Heart left ventricle (tissue), 16 donors: ENCODE measurements around the gene CSRP3. TPM values are rescaled to one million over a fixed set of nuclear protein-coding genes. Genes with fewer than 3 reads are reported as not detected.
A peak's percentile ranks its signal among the peaks of the same experiment; 100 is the strongest.

Experiments used
- ATAC-seq, 4 donors: fragments of 200-7000 bp; cut with Tn5 transposase; one replicate each; pipeline ENCODE4 v1.9.1; 2020 to 2022; ENCODE audit warnings: moderate library complexity in 4 of 4, mild to moderate bottlenecking in 3 of 4, moderate number of reproducible peaks in 1 of 4
- DNase-seq, 5 donors: peaks; one replicate each; pipeline ENCODE4 v3.0.0-alpha.2; 2020
- H3K27ac ChIP-seq, 12 donors: fragments of 200-600 bp; sonication (generic) in 4 of 12; one replicate each; pipeline versions ENCODE4 v1.5.0 to v1.8.0; 2016 to 2022; ENCODE audit warnings: mild to moderate bottlenecking in 2 of 12
- H3K27me3 ChIP-seq, 9 donors: fragments of 200-600 bp; sonication (generic) in 2 of 9; one replicate each; pipeline versions ENCODE4 v1.5.1 to v1.8.0; 2016 to 2022; ENCODE audit warnings: mild to moderate bottlenecking in 3 of 9
- H3K36me3 ChIP-seq, 9 donors: fragments of 200-600 bp; sonication (generic) in 2 of 9; one replicate each; pipeline versions ENCODE4 v1.5.0 to v1.8.0; 2018 to 2022; ENCODE audit warnings: mild to moderate bottlenecking in 2 of 9
- H3K4me1 ChIP-seq, 12 donors: fragments of 200-600 bp; sonication (generic) in 4 of 12; one replicate each; pipeline versions ENCODE4 v1.5.0 to v1.8.0; 2016 to 2022; ENCODE audit warnings: mild to moderate bottlenecking in 3 of 12
- H3K4me3 ChIP-seq, 12 donors: fragments of 200-600 bp; sonication (generic) in 4 of 12; one replicate each; pipeline versions ENCODE4 v1.5.0 to v1.8.0; 2017 to 2022; ENCODE audit warnings: mild to moderate bottlenecking in 9 of 12, moderate library complexity in 4 of 12
- H3K9me3 ChIP-seq, 12 donors: fragments of 200-600 bp; sonication (generic) in 4 of 12; one replicate each; pipeline versions ENCODE4 v1.5.0 to v1.8.0; 2016 to 2022; ENCODE audit warnings: mild to moderate bottlenecking in 1 of 12
- CTCF ChIP-seq, 12 donors: fragments of 200-600 bp; sonication (generic) in 4 of 12; IDR thresholded peaks; one replicate each; pipeline versions ENCODE4 v1.5.0 to v1.8.0; 2018 to 2022; ENCODE audit warnings: antibody characterized with exemption in 12 of 12, mild to moderate bottlenecking in 5 of 12
- POLR2A ChIP-seq, 2 donors: fragments of 450-650 bp; IDR thresholded peaks; one replicate each; pipeline ENCODE4 v1.6.1; 2017; ENCODE audit warnings: antibody characterized with exemption in 2 of 2, mild to moderate bottlenecking in 2 of 2, moderate library complexity in 2 of 2
- WGBS, 4 donors: extraction: QIAGEN DNeasy Blood & Tissue Kit in 2 of 4; methylation state at CpG; one replicate each; pipeline versions ENCODE4 v1.1.5 to v1.1.7; 2013 to 2018; 5-methylcytosine and 5-hydroxymethylcytosine counted together
- intact Hi-C, 10 donors: fragments of 100-400 bp; cut with DNase I; formaldehyde crosslinking; loops; one replicate each; pipeline versions ENCODE4 v1.11.1 to v1.14.2; 2022
- polyA plus RNA-seq, 2 donors: library from polyadenylated mRNA; stranded (reverse); fragments of 200-250 nt; gene quantifications; one replicate each; pipeline ENCODE4 v1.2.3, GENCODE V29; 2013
- total RNA-seq, 9 donors: library from RNA; depleted of rRNA in 2 of 9; stranded (reverse); fragments of >200 nt in 2 of 9; fragmentation: NEBNext Ultra II Directional in 3 of 9; extraction: Animal tissue kit (Norgen Biotek cat#: 25700) in 3 of 9; gene quantifications; one replicate each; pipeline versions ENCODE4 v1.1.0 to v1.2.4, GENCODE V29; 2016 to 2023
- donor health status: ischemic (EF 13 %, LVEDD 7.1; RV severe dilation, severe dysfunction).
- donor health status: healthy with polysubstance abuse.
- donor health status: DM: no; HTN: yes; CAD: no.
- donor health status: DM: no; HTN: no; CAD: no.
- donor health status: ischemic (EF 25% LVEDD 6.9; RV normal size, moderate dysfunction).
- donor health status: ischemic (EF 25% LVEDD 5.7; RV mildly dilated, moderate dysfunction).
- donor health status: healthy.
- donor health status: DM: yes; HTN: yes; CAD: no.
- donor health status: ischemic (EF 35%, LVEDD 5.7; RV mildly dilated, moderate dysfunction).
- donor health status: nonischemic (EF 11% LVEDD 7.7; RV severe dilation, severe dysfunction).
- donor health status: DM: yes; HTN: yes; CAD: no.
- donor health status: PGD.
- donor health status: ischemic (EF 29% LVEDD 5.4; RV normal size, mild dysfunction).
- donor health status: nonischemic (EF 23%, LVEDD 6.1; RV moderate dilation, normal function).

Gene CSRP3
- total and polyA plus RNA-seq, 11 donors, result 988 to 3,521 (median 2,178) TPM

GRCh38 chr11:19220903-19221724 is 19.3 kb upstream of the CSRP3 start:
- ATAC-seq (peak in 1 of 4 donors; percentile 5), DNase-seq (peak in 2 of 5 donors; percentile 36 to 47)
- TF ChIP-seq CTCF (IDR thresholded peaks at IDR 0.05) (no peak), POLR2A (IDR thresholded peaks at IDR 0.05) (no peak)
- peak overlapping the region in 8 of 12 donors; percentile 7 to 64 (median 37) for H3K27ac ChIP-seq
- no peak overlapping the region for H3K4me3 ChIP-seq
- peaks cover 0 to 8% (median 0%) of the 10 kb centered on the region in 12 donors for H3K9me3 ChIP-seq
- peaks cover 0 to 41% (median 10%) of the 10 kb centered on the region in 12 donors for H3K4me1 ChIP-seq
- intact Hi-C loops, result no loop called here
- H3K27me3 ChIP-seq, result no peaks in the 10 kb centered on the region
- WGBS, 4 donors, result 19 to 35% (median 31%) methylated on average over 3 of the region's 3 CpGs
- peaks cover 0 to 8% (median 0%) of the 10 kb centered on the region in 9 donors for H3K36me3 ChIP-seq

GRCh38 chr11:19218786-19219460 is 17.1 kb upstream of the CSRP3 start:
- Histone ChIP-seq H3K4me3 (no peak overlapping the region), H3K9me3 (peaks cover 0 to 8% (median 0%) of the 10 kb centered on the region in 12 donors), H3K27me3 (no peaks in the 10 kb centered on the region), H3K27ac (peak overlapping the region; percentile 38 to 85 (median 73)), H3K4me1 (peaks cover 0 to 28% (median 6%) of the 10 kb centered on the region in 12 donors), H3K36me3 (no peaks in the 10 kb centered on the region)
- 53 to 65% (median 59%) methylated on average over 15 of the region's 15 CpGs for WGBS, 4 donors
- DNase-seq (peak in 4 of 5 donors; percentile 62 to 79 (median 72)), ATAC-seq (peak; percentile 77 to 88 (median 82))
- intact Hi-C loops, result no loop called here
- TF ChIP-seq POLR2A (IDR thresholded peaks at IDR 0.05) (no peak), CTCF (IDR thresholded peaks at IDR 0.05) (no peak)

GRCh38 chr11:19218216-19218615 is 16.4 kb upstream of the CSRP3 start:
- 42 to 66% (median 52%) methylated on average over 3 of the region's 3 CpGs for WGBS, 4 donors
- DNase-seq, result no peak
- Histone ChIP-seq H3K4me1 (peaks cover 0 to 28% (median 6%) of the 10 kb centered on the region in 12 donors), H3K4me3 (no peak overlapping the region), H3K36me3 (no peaks in the 10 kb centered on the region), H3K27me3 (peaks cover 0 to 2% (median 0%) of the 10 kb centered on the region in 9 donors), H3K27ac (peak overlapping the region; percentile 38 to 85 (median 73)), H3K9me3 (peaks cover 0 to 8% (median 0%) of the 10 kb centered on the region in 12 donors)
- ATAC-seq, result peak; percentile 50 to 61 (median 58)
- intact Hi-C loops, result no loop called here
- TF ChIP-seq CTCF (IDR thresholded peaks at IDR 0.05) (no peak), POLR2A (IDR thresholded peaks at IDR 0.05) (no peak)
